SK-N-MC (cell line): Measurements from ENCODE around the gene MTA2.

Experiments used
- EZH2 ChIP-seq: fragments of 200-600 bp; sonication (generic); IDR thresholded peaks from one replicate; pipeline ENCODE4 v1.6.1; 2017; ENCODE audit warnings: antibody characterized with exemption
- FOXP2 ChIP-seq: optimal IDR thresholded peaks from 2 replicates; pipeline ENCODE3; 2011; ENCODE audit warnings: mild to moderate bottlenecking, moderate library complexity; ENCODE audit not compliant: insufficient read depth; ENCODE audit errors: extremely low read length, control extremely low read depth
- POLR2AphosphoS5 ChIP-seq: IDR thresholded peaks from 2 replicates; pipeline ENCODE4 v1.6.1; 2012; ENCODE audit warnings: mild to moderate bottlenecking, low read depth, low read length, borderline replicate concordance

GRCh38 chr11:62565100-62565802, 36.4 kb downstream of the MTA2 start:
- no peak for TF ChIP-seq POLR2AphosphoS5
- no peak for TF ChIP-seq EZH2
- TF ChIP-seq FOXP2: no peak
